Dermis microvascular lymphatic vessel endothelial cell (primary cell): Measurements from ENCODE around the gene KRTAP19-6. TPM values are rescaled to one million over a fixed set of nuclear protein-coding genes. Genes with fewer than 3 reads are reported as not detected.

ENCODE experiments used
- total RNA-seq: library from RNA; depleted of rRNA; stranded (reverse); fragments of >200 nt; gene quantifications from 2 replicates; pipeline ENCODE4 v1.2.1, GENCODE V29; 2014

KRTAP19-6 gene
- total RNA-seq, 1 donor from 2014 or later = not detected

Other genes with a start within 250 kb of the KRTAP19-6 start
- not detected in 2 replicates for gene KRTAP26-1, start 221.5 kb downstream of the KRTAP19-6 start, total RNA-seq
- gene KRTAP27-1, start 204.2 kb downstream of the KRTAP19-6 start, total RNA-seq = not detected in 2 replicates
- gene KRTAP23-1, start 193.3 kb downstream of the KRTAP19-6 start, total RNA-seq = not detected in 2 replicates
- not detected in 2 replicates for gene KRTAP13-2, start 169.6 kb downstream of the KRTAP19-6 start, total RNA-seq
- gene KRTAP13-1, start 145.8 kb downstream of the KRTAP19-6 start, total RNA-seq = not detected in 2 replicates
- not detected in 2 replicates for gene KRTAP13-3, start 115.9 kb downstream of the KRTAP19-6 start, total RNA-seq
- not detected in 2 replicates for gene KRTAP13-4, start 111.6 kb downstream of the KRTAP19-6 start, total RNA-seq
- not detected in 2 replicates for gene KRTAP15-1, start 101.6 kb downstream of the KRTAP19-6 start, total RNA-seq
- not detected in 2 replicates for gene KRTAP19-1, start 61.5 kb downstream of the KRTAP19-6 start, total RNA-seq
- gene KRTAP19-2, start 54.4 kb downstream of the KRTAP19-6 start, total RNA-seq = not detected in 2 replicates
- not detected in 2 replicates for gene KRTAP19-3, start 49.9 kb downstream of the KRTAP19-6 start, total RNA-seq
- gene KRTAP19-4, start 44.7 kb downstream of the KRTAP19-6 start, total RNA-seq = not detected in 2 replicates
- gene KRTAP19-5, start 39.7 kb downstream of the KRTAP19-6 start, total RNA-seq = not detected in 2 replicates
- not detected in 2 replicates for gene KRTAP19-7, start 19.4 kb upstream of the KRTAP19-6 start, total RNA-seq
- not detected in 2 replicates for gene KRTAP22-2, start 48.5 kb upstream of the KRTAP19-6 start, total RNA-seq
- gene KRTAP6-3, start 50.6 kb upstream of the KRTAP19-6 start, total RNA-seq = not detected in 2 replicates
- gene KRTAP6-2, start 57.0 kb upstream of the KRTAP19-6 start, total RNA-seq = not detected in 2 replicates
- not detected in 2 replicates for gene KRTAP22-1, start 59.2 kb upstream of the KRTAP19-6 start, total RNA-seq
- gene KRTAP6-1, start 72.1 kb upstream of the KRTAP19-6 start, total RNA-seq = not detected in 2 replicates
- gene KRTAP20-1, start 74.6 kb upstream of the KRTAP19-6 start, total RNA-seq = not detected in 2 replicates
- gene KRTAP20-4, start 78.8 kb upstream of the KRTAP19-6 start, total RNA-seq = not detected in 2 replicates
- not detected in 2 replicates for gene KRTAP20-2, start 93.3 kb upstream of the KRTAP19-6 start, total RNA-seq
- gene KRTAP20-3, start 101.0 kb upstream of the KRTAP19-6 start, total RNA-seq = not detected in 2 replicates
- not detected in 2 replicates for gene KRTAP21-3, start 176.9 kb upstream of the KRTAP19-6 start, total RNA-seq
- gene KRTAP21-2, start 205.4 kb upstream of the KRTAP19-6 start, total RNA-seq = not detected in 2 replicates
- not detected in 2 replicates for gene KRTAP21-1, start 213.6 kb upstream of the KRTAP19-6 start, total RNA-seq